Glomerular visceral epithelial cell (primary cell): ENCODE data around the gene SLC6A17.
A peak's percentile ranks its signal among the peaks of the same experiment; 100 is the strongest.

ENCODE experiments used
- DNase-seq: peaks from one replicate; pipeline ENCODE4 v3.0.0-alpha.2; 2016; ENCODE audit errors: extremely low spot score

Gene SLC6A17

DNA sequence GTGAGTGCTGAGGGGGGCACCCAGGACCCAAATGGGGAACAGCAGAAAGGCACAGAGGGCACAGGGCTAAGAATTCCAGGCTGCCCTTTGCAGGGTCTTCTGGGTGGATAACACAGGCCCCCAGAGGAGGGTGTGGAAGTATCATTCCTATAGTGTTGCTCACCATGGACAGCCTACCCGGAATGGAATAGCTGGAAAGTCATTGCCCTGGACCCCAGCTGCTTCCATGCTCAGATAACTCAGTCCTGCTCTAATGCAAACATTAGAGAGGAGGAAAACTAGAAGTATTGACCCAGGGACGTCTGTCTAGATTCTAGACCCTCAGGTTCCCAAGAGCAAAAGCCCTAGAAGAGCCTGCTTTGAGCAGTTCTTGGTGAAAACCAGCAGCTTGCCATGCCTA is 24.7 kb downstream of the SLC6A17 start:
- no peak for DNase-seq

DNA sequence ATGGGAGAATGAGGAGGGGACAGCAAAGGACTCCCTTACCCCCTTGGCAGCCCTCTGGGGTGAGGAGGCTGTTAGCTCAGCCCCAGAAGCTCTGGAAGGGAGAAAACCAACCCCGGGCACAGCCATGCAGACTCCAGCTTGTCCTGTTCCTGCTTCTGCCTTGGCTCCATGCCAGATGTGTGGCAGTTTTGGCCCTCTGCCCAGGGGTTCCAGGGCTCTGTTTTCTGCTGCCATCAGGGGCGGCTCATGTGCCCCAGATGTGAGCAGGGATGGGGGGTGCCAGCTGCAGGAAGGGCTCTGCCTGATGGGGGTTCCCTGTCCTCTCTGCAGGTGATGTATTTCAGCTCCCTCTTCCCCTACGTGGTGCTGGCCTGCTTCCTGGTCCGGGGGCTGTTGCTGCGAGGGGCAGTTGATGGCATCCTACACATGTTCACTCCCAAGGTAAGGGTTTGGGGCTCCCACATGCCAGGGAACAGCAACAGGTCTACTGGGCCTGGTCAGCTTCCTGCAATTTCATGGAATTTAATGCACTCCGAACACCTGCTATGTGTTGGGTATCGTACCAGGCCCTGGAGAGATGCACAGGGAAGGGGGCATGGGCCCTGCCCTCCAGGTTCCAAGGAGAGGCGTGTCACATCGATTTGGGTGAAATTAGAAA is 26.1 kb downstream of the SLC6A17 start:
- no peak for DNase-seq

DNA sequence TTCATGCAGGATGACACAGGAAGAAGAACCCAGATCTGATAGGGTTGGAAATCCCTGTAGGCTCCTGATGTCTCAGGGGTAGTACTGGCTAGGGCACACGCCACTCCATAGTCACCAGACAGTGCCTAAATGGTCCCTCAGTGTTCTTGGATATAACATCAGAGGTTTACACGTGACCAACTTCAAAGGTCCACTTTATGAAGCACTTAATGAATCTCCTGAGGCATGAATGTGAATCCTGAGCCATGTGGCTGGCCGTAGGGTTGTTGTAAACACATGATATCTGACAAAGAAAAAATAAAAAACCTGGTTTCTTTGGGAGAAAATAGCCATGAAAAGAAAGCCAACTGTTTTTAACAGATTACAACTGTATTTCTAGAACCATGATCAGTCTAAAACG is 27.5 kb downstream of the SLC6A17 start:
- DNase-seq, result no peak

DNA sequence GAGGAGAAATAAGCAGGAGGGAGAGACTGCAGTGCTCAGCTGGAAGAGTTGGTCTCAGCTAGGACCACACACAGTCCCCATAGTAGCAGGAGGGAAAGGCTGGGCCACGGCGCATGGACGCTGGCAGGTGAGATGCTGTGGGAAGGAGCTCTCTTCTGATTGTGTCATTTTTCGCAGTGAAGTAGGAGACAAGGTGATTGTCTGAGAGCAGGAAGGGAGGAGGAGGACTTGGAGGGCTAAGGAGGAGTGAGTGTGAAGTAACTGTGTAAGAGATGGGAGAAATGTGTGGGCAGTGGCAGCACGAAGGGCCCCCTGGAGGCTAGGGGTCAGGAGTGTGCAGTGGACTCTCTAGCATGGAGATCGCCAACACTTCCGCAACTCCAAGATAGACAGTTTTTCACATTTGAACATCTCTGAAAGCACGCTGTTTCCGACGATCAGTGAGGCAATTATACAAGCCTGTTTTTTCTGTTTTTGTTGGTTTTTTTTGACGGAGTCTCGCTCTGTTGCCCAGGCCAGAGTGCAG is 33.4 kb downstream of the SLC6A17 start:
- DNase-seq, result no peak

DNA sequence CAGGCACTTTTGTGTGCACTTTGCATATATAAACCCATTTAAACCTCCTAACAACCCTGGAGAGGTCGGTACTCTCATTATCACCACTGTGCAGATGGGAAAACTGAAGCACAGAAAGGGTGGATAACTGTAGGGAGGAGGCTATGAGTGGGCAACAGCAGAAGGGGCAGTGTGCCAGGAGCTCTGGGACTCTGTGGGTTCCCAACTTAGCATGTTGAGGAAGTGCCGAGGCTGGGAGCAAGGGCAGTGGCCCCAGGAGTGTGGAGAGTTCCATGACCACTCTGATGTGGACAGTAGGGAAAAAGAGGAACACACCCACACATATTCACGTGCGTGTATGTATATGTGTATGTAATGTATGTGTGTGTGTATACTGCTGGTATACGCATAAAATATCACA is 34.2 kb downstream of the SLC6A17 start:
- DNase-seq, result no peak

DNA sequence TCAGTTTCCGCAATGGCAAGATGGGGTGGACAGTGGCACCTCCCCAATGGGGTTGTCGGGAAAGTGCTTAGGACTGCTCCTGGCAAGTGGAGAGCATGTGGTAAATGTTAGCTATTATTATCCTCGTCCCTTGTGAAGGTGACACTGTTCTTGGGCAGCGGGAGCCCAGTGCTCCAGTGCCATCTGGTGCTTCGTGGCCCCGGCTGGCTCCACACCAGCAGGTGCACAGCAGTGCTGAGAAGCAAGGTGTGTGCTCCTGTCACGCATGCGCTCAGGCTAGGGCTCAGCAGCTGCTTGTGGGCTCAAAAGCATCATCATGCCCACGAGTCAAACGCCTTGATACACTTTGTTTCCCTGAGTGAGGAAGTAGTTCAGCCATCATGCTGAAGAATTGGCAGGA is 34.9 kb downstream of the SLC6A17 start:
- DNase-seq, result no peak

DNA sequence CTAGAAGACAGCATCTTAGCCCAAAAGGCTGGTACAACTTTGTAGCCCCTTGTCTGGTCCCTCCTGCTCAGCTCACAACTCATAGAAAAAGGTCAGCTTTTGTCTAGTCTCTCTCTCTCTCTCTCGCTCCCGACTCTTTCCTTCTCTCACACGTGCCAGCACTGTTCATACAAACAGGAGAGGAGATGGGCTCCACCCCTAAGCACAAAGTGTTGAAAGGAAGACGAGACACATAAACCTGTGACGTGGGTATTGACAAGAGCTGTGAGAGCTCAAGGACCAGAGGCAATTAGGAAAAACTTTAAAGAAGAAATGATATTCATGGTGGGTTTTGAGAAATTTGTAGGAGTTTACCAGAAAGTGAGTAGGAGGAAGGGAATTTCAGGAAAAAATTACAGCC is 36.3 kb downstream of the SLC6A17 start:
- no peak for DNase-seq

DNA sequence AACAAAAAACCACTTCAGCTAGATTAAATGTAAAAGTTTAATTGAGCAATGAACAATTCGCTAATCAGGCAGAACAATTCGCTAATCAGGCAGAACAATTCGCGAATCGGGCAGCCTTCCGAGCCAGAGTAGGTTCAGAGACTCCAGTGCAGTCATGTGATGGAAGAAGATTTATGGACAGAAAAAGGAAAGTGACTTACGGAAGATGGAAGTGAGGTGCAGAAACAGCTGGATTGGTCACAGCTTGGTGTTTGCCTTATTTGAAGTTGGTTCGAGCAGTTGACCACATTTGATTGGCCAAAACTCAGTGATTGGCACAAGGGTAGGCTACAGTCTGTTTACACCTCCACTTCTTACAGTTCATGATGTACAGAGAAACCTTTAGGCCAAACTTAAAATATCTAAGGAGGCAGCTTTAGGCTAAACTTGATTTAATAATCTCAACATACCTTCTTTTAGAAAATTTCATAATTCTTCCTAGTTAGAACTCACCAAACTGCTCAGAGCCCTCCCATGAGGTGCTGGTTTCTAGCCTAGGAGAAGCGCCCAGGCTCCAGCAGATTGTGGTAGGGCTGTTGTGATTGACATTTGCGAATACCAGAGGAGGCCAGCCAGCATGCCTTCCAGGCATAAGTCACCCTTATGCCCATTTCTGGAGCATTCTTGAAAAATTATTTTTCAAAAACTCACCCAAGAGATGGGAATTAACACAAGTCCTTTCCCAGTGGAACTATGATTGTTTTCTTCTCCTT is 37.0 kb downstream of the SLC6A17 start:
- no peak for DNase-seq

DNA sequence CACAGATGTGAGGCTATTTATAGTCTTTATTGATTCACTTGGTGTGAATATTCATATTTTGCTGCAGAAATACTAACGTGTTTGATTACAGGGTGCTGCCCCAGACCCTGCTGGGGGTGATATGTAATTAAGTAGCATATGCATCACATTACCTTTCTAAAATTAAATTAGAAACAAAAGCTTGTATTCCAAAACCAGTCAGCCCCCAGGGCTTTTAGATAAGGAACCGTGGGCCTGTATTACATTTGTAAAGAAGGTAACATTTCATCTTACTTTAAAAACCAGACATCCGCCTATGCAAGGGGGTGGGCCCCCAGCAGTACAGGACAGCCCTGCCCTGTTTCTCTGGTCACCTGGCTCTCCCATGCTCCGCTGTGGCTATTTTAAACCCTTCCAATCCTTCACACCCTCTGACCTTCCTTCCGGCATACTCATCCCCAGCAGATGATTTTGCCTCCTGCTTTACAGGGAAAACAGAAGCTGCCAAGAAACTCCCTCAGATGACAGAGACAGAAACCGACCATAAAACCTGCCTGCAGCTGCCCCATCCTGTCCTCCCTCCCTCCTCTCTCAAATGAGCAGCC is 37.8 kb downstream of the SLC6A17 start:
- DNase-seq, result no peak

DNA sequence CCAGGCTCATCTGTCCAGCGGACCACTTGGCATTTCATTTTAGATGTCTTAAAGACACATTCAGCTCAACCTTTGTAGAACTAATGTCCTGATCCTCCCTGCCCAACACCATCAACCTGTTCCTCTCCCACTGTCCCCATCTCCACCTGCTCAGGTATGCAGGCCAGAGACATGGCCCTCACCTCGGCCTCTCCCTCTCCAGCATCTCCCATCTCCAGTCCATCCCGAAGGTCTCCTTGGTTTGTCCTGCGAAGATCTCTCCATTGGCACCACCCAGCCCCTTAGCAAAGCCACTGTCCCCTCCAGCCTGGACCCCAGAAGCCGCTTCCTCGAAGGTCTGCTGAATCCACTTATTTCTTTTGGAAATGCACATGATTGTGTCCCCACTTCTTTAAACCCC is 38.9 kb downstream of the SLC6A17 start:
- no peak for DNase-seq

DNA sequence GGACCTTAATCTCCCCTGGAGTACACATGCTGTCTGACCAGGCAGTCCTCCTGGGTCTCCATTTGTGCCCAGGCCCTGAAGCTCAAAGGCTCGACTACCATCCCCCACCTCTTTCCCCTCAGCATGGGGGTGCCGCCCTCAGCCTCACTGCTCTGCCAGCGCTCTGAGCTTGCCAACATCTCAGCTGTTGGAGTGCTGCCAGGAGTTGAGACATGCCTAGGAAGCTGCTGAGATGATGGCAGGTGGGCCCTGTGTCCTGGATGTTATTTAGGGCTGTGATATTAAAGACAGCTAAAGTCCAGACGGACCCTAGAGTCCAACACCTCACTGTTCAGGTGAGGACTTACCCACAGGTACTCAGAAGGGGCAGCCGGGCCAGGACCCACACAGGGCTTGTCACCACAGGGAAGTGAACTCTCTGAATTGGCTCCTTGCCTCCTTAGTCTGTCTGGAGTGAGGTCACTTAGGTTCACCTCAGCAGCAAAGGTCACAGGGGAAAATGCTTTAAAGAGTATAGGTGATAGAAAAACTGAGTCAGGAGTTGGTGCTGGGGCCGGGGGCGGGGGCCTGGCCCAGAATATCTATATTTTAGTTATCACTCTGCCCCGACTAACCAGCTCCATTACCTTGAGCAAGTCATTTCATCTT is 40.1 kb downstream of the SLC6A17 start:
- DNase-seq, result no peak

DNA sequence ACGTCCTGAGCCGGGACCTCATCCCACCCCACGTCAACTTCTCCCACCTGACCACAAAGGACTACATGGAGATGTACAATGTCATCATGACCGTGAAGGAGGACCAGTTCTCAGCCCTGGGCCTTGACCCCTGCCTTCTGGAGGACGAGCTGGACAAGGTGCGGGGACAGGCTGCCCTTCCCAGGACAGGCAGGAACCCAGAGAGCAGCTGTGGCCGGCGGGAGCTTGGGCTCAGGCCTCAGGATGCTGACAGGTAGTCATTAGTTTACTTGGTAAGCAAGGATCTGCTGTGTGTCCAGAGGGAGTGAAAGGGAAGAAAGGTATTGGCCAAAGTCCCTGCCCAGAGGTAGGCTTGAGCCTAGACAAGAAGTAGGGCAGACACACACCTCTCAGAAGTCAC is 42.2 kb downstream of the SLC6A17 start:
- no peak for DNase-seq

DNA sequence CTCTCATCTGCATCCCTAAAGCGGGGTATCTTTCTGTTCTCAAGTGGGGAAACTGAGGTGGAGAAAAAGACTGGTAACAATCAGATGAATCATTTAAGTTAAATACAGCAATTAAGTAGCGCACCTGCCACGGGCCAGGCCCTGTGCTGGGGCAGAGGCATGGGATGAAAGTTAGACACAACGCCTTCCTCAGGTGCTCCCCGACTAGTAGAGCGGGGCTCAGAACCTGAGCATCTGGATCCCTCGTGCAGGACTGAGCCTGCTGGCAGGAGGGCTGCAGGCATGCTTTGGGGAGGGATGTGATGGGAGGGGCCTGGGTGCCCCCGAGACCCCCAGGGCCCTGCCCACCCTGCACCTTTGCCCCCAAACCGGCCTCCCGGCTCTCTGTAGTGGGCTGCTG is 44.9 kb downstream of the SLC6A17 start:
- no peak for DNase-seq

DNA sequence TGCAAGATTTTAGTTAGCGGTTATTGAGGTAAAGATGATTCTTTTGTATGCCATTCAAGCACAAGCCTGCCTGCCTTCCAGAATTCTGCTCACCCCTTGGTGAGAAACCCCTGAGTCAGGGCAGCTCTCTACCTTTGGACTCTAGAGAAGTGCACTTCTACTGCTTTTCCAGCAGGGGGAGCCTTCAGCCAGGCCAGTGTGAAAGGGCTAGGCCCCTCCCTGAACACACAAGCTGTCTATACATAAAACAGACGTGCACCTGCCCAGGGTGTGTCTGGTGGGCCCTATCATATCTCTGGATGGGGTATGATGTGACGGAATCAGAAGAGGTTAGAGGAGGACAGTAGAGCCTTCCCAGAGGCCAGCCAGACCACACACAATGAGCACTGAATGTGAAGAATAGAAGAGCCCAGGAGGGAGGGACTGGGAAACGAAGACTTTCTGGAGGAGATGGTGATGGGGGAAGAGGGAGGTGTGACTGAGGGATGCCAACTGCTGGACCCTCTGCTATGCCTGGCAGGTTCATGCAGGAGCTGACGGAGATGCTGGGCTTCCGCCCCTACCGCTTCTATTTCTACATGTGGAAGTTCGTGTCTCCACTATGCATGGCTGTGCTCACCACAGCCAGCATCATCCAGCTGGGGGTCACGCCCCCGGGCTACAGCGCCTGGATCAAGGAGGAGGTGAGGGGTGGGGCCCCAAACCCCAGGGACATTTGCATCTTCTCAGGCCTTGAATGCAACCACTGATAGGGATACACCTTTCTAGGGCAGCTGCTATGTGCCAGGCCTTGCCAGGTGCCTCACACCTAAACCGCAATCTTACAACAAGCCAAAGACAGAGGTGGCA is 46.8 kb downstream of the SLC6A17 start:
- DNase-seq, result peak; percentile 34

DNA sequence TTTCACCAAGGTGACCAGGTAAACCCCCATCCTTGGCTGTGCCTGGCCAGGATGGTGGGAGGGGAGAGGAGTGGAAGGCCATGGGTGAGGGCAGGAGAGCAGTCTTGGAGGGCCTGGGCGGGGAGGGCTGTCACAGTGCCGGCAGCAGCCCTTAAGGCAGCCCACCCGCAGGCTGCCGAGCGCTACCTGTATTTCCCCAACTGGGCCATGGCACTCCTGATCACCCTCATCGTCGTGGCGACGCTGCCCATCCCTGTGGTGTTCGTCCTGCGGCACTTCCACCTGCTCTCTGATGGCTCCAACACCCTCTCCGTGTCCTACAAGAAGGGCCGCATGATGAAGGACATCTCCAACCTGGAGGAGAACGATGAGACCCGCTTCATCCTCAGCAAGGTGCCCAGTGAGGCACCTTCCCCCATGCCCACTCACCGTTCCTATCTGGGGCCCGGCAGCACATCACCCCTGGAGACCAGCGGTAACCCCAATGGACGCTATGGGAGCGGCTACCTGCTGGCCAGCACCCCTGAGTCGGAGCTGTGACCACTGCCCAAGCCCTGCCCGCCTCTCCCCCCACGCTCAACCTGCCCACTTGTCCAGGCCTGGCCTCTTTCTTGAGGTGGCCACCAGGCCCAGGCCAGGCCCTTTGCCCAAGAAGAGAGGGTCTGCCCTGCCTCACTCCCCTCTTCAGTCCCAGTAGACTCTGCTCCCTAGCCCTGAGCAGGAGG is 47.8 kb downstream of the SLC6A17 start:
- DNase-seq, result no peak

DNA sequence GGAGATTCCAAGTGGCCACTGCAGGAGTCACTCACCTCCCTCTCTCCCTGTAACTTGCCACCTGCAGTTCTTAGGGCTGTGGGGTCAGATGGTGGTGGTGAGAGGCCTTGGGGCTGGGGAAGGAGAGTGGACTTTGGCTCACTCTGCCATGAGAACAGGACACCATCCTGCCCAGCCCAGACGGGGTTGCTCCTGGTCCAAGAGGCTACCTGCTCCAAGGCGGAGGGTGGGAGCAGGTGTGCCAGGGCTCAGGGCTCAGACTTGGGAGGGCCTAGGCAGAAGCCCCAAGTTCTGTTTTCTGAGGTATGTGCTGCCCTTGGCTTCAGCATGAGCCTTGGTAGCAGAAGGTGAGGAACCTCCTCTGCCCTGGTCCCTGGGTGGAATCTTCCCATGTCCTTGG is 48.5 kb downstream of the SLC6A17 start:
- DNase-seq, result no peak

DNA sequence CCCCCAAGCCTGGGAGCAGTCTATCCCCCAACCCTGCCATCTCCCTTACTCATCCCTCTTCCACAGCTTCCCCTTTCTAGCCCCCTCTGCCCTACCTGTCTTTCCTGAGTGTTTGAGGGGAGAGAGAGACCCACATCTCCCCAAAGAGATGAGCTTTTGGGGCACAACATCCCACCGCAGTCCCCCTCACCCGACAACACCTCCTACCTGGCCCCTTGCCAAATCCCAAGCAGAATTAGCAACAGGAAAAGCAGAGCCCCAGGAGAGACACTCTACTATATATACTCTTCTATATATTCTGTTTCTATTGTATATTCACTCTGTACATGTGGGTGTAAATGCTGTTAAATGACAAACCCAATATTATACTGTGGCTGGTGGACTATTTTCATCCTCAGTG is 49.9 kb downstream of the SLC6A17 start:
- DNase-seq, result no peak

DNA sequence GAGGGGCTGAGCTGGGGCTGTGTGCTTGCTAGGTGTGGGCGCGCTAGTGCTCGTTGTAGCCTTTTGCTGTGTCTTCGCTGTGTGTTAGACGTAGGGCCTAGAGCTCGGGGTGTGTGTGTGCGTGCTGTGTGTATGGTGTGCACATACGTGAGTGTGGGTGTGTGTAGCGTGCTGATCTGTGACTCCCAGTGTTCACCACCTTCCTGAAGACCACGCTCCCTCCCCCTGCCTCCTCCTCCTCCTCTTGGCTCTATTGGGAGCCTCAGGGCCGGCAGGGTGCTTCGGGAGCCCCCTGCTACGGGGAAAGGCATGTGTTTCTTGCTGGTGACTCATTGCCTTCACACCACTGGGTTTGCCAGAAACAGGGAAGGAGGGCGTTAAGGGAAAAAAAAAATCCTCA is 50.4 kb downstream of the SLC6A17 start:
- no peak for DNase-seq

DNA sequence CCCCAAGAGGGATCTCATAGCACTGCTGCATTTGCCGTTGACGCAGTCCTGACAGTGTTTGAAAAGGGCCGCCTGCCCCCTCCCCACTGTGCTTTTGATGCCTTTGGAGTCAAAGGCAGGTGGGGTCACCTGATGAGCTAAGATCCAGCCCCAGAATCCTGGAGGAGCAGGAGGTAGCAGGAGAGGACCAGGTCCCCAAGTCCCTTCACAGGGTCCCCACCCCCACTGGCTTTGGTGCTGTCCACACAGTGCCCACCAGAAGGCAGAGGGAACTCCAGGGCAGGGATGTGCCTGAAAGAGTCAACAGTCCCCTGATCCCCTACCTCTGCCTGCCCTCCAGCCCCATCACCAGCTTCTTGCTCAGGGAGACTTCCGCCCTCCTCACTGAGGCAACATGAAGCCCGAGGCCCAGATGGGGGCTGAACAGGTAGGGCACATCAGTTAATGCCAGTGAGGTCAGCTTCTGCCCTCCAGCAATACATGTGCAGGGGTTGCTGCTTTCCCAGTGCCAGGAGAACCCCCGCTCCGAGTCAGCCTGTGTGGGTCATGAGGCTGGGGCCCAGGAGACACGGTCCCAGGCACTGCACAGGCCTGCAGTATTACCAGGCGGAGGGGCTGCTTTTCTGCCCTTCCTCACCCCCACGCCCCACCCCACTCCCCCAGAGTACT is 51.0 kb downstream of the SLC6A17 start:
- no peak for DNase-seq

DNA sequence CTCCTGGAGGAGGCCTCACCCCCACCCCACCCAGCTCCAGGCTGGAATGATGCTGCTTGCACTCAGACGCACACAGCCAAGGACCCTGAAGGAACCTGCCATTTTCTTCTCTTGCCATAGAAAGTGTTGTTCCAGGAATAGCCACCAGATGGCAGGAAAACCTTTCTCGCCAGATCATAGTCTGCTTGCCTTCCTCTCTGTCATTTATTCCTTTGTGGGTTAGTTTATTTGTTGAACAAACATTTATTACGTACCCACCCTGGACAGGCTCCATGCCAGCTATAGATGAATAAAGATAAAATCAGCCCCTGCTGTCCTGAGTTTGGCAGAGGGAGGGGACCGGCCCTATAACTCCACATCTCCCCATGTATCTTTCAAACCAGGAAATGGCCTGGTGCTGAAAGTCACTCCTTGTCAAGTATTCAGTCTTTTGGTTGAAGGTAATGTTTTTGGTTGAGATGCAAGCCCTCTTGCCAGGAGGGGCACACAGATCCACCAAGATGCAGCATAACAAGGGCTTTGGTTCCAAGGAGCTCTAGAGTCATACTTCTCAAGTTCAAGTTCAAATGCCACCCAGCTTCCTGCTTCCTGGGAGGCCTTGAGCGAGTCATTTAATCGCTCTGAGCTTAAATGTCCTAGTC is 52.8 kb downstream of the SLC6A17 start:
- DNase-seq, result peak; percentile 64
